GM12878 (cell line): ENCODE data around the gene SH2B2. TPM values are rescaled to one million over a fixed set of nuclear protein-coding genes. Genes with fewer than 3 reads are reported as not detected.

Source experiments
- ATAC-seq: fragments of 200-7000 bp; cut with Tn5 transposase; 3 replicates; pipeline ENCODE4 v1.9.1; 2020; ENCODE audit warnings: mild to moderate bottlenecking, moderate library complexity
- BruUV-seq: library from RNA; stranded (reverse); fragments of 400-500 nt; replicated peaks from 2 replicates; lab custom pipeline; 2021; lab: Mats Ljungman, UMichigan
- CTCF ChIA-PET: fragments of 300-600 bp; sonication (Branson Sonifier 250); formaldehyde crosslinking; extraction: SDS; loops from one replicate; lab custom pipeline; 2021; ENCODE audit warnings: inconsistent platforms; lab: Yijun Ruan, JAX
- POLR2A ChIA-PET: fragments of 350-600 bp; formaldehyde crosslinking; extraction: SDS; loops from one replicate; lab custom pipeline; 2021; ENCODE audit warnings: inconsistent platforms; lab: Charles Lee
- RAD21 ChIA-PET: fragments of 300-600 bp; sonication (Branson Sonifier 250); formaldehyde crosslinking; loops from one replicate; lab custom pipeline; 2023; ENCODE audit warnings: antibody characterized with exemption; ENCODE audit not compliant: unreplicated experiment; lab: Charles Lee
- SMC1A ChIA-PET: fragments of 300-600 bp; sonication (Branson Sonifier 250); formaldehyde crosslinking; loops from one replicate; lab custom pipeline; 2023; ENCODE audit not compliant: unreplicated experiment, uncharacterized antibody; lab: Charles Lee
- DNase-seq: peaks from one replicate; pipeline ENCODE4 v3.0.0-alpha.2; 2011; ENCODE audit warnings: low read depth, low spot score
- FAIRE-seq: peaks from 3 replicates; lab custom pipeline; 2011; peaks lifted over from hg19 to GRCh38; lab: Jason Lieb, UNC
- H2AFZ ChIP-seq: 2 replicates; pipeline ENCODE4 v1.6.0; 2011; ENCODE audit warnings: low read depth, low read length, control low read depth; ENCODE audit not compliant: control insufficient read depth
- H3K27ac ChIP-seq: 2 replicates; pipeline ENCODE4 v1.5.1; 2011; ENCODE audit warnings: control low read depth; ENCODE audit not compliant: control insufficient read depth, insufficient read depth
- H3K27me3 ChIP-seq, 2 experiments: replicated peaks in 1 of 2; 2 replicates each; pipeline versions ENCODE4 v1.6.0 to v1.6.1; 2011; ENCODE audit warnings: low read length in 1 of 2; ENCODE audit not compliant: control insufficient read depth in 2 of 2, insufficient read depth in 2 of 2
- H3K36me3 ChIP-seq, 2 experiments: 2 replicates each; pipeline ENCODE4 v1.5.1; 2011; ENCODE audit warnings: low read length in 1 of 2; ENCODE audit not compliant: control insufficient read depth in 2 of 2, insufficient read depth in 2 of 2
- H3K4me1 ChIP-seq: 2 replicates; pipeline ENCODE4 v1.6.1; 2011; ENCODE audit warnings: mild to moderate bottlenecking, low read length, moderate library complexity, mixed read lengths; ENCODE audit not compliant: control insufficient read depth, insufficient read depth
- H3K4me2 ChIP-seq: 2 replicates; pipeline ENCODE4 v1.6.0; 2011; ENCODE audit warnings: control low read depth; ENCODE audit not compliant: control insufficient read depth, insufficient read depth
- H3K4me3 ChIP-seq: fragments of 200-600 bp; sonication (generic); 2 replicates; pipeline ENCODE4 v1.5.1; 2016
- H3K79me2 ChIP-seq: 2 replicates; pipeline ENCODE4 v1.6.0; 2011; ENCODE audit warnings: low read length; ENCODE audit not compliant: control insufficient read depth, insufficient read depth
- H3K9ac ChIP-seq: 2 replicates; pipeline ENCODE4 v1.8.0; 2011; ENCODE audit warnings: low read length, control low read depth, mixed read lengths; ENCODE audit not compliant: control insufficient read depth, insufficient read depth
- H3K9me3 ChIP-seq: replicated peaks from 3 replicates; pipeline ENCODE4 v1.5.1; 2011; ENCODE audit warnings: mild to moderate bottlenecking, low read length; ENCODE audit not compliant: control insufficient read depth, insufficient read depth
- H4K20me1 ChIP-seq: 2 replicates; pipeline ENCODE4 v1.6.0; 2011; ENCODE audit not compliant: control insufficient read depth, insufficient read depth
- CBFB ChIP-seq: IDR thresholded peaks from 2 replicates; pipeline ENCODE4 v1.6.1; 2016; ENCODE audit warnings: antibody characterized with exemption, low read depth
- CHD2 ChIP-seq: IDR thresholded peaks from 2 replicates; pipeline ENCODE4 v1.6.1; 2011; ENCODE audit warnings: low read depth, low read length, improper control_type of control experiment, borderline replicate concordance
- ESRRA ChIP-seq: IDR thresholded peaks from 2 replicates; pipeline ENCODE4 v1.6.1; 2012; ENCODE audit warnings: mild to moderate bottlenecking, low read length, improper control_type of control experiment
- MEF2B ChIP-seq: fragments of 450-650 bp; IDR thresholded peaks from 2 replicates; pipeline ENCODE4 v1.6.1; 2018; ENCODE audit warnings: mild to moderate bottlenecking, moderate library complexity; ENCODE audit not compliant: partially characterized antibody, poor library complexity, severe bottlenecking
- NR2C2 ChIP-seq: IDR thresholded peaks from 2 replicates; pipeline ENCODE4 v1.6.1; 2011; ENCODE audit warnings: borderline replicate concordance, low read depth; ENCODE audit not compliant: control insufficient read depth, insufficient read length
- PAX8 ChIP-seq: fragments of 450-650 bp; IDR thresholded peaks from 2 replicates; pipeline ENCODE4 v1.6.1; 2017; ENCODE audit warnings: mild to moderate bottlenecking, moderate library complexity
- RBBP5 ChIP-seq: fragments of 200-600 bp; sonication (generic); conservative IDR thresholded peaks from 2 replicates; pipeline ENCODE4 v1.6.1; 2016
- SMAD1 ChIP-seq: fragments of 450-650 bp; IDR thresholded peaks from 2 replicates; pipeline ENCODE4 v1.6.1; 2018; ENCODE audit warnings: mild to moderate bottlenecking, low read depth; ENCODE audit not compliant: partially characterized antibody
- SREBF1 ChIP-seq: IDR thresholded peaks from 2 replicates; pipeline ENCODE4 v1.6.1; 2012; ENCODE audit warnings: mild to moderate bottlenecking, low read length
- WRNIP1 ChIP-seq: IDR thresholded peaks from 2 replicates; pipeline ENCODE4 v1.6.1; 2011; ENCODE audit warnings: low read depth, low read length, improper control_type of control experiment, borderline replicate concordance
- ZNF24 ChIP-seq: fragments of 450-650 bp; IDR thresholded peaks from 2 replicates; pipeline ENCODE4 v1.6.1; 2017; ENCODE audit warnings: antibody characterized with exemption, mild to moderate bottlenecking
- WGBS: methylation state at CpG from one replicate; pipeline ENCODE4 v1.1.6; 2016; ENCODE audit warnings: low lambda C conversion rate; ENCODE audit not compliant: insufficient replicate concordance, insufficient coverage; ENCODE audit errors: missing lambda C conversion rate; 5-methylcytosine and 5-hydroxymethylcytosine counted together
- in situ Hi-C: fragments of 300-500 bp; cut with MboI; formaldehyde crosslinking; loops from 9 replicates; pipeline ENCODE4 v1.14.3; 2018; ENCODE audit warnings: mixed read lengths
- intact Hi-C: fragments of 100-400 bp; cut with micrococcal nuclease; formaldehyde crosslinking; loops from one replicate; pipeline ENCODE4 v1.14.2; 2022; ENCODE audit not compliant: unreplicated experiment
- polyA plus RNA-seq, 11 experiments: library from polyadenylated mRNA; depleted of rRNA in 4 of 11; unstranded in 6 of 11; stranded (reverse) in 5 of 11; fragments of >200 nt; fragmentation: Nextera tagmentation in 4 of 11; fragmentation: Illumina TruSeq in 1 of 11; extraction: Ambion mirVana in 4 of 11; extraction: Trizol in 1 of 11; gene quantifications; 1 replicate in 1 of 11; 2 replicates in 10 of 11; pipeline versions ENCODE4 v1.2.1 to v1.2.3, GENCODE V29; 2011 to 2016; ENCODE audit warnings: inconsistent platforms in 2 of 11, missing spikeins in 2 of 11, low read depth in 1 of 11
- total RNA-seq, 4 experiments: library from RNA; depleted of rRNA in 3 of 4; stranded (reverse); fragments of >200 nt in 3 of 4; fragmentation: Illumina TruSeq in 1 of 4; extraction: Trizol in 1 of 4; gene quantifications; 2 replicates each; pipeline versions ENCODE4 v1.2.1 to v1.2.3, GENCODE V29; 2013 to 2021
- TF ChIP-seq, protein P1 (sequence below): IDR thresholded peaks from 2 replicates; pipeline ENCODE4 v1.6.1; 2011; ENCODE audit warnings: mild to moderate bottlenecking, low read depth, low read length, moderate library complexity; ENCODE audit not compliant: insufficient replicate concordance

Gene SH2B2
- total and polyA plus RNA-seq, 10 of the 15 experiments (the other 5 are each of a cell fraction or from before 2014, with no cell fraction given) = 0.13 to 55.1 (median 7.4) TPM; not detected in 1

DNA sequence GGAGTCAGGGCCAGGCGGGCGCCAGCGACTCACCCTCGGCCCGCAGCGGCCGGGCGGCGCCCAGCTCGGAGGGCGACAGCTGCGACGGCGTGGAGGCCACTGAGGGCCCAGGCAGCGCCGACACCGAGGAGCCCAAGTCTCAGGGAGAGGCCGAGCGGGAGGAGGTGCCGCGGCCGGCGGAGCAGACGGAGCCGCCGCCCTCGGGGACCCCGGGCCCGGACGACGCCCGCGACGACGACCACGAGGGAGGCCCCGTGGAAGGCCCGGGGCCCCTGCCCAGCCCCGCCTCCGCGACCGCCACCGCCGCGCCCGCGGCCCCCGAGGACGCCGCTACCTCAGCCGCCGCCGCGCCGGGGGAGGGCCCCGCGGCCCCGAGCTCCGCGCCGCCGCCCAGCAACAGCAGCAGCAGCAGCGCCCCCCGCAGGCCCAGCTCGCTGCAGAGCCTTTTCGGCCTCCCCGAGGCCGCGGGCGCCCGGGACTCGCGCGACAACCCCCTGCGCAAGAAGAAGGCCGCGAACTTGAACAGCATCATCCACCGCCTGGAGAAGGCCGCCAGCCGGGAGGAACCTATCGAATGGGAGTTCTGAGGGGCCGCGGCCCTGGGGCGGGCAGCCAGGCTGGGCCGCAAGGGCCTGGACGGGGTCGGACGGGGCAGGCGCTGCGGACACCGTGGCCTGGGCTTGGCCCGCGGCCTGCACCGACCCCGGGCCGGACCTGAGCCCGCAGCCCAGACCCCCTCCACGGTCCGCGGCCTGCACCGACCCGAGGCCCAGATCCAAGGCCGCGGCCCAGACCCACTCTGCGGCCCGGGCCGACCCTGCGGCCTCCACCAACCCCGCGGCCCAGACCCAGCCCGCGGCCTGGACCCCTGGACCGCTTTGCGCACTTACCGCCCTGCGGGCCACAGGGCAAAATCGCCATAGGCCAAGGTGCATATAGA lies 37.9 kb upstream of the SH2B2 start:
- Histone ChIP-seq H3K9ac (no peak overlapping the region), H3K9me3 (no peaks in the 10 kb centered on the region), H3K36me3 (peaks cover 2 to 12% of the 10 kb centered on the region in 2 experiments), H4K20me1 (no peaks in the 10 kb centered on the region), H3K79me2 (no peaks in the 10 kb centered on the region), H3K27ac (no peak overlapping the region), H3K4me1 (no peaks in the 10 kb centered on the region), H2AFZ (no peak overlapping the region), H3K4me2 (no peak overlapping the region), H3K27me3 (no peaks in the 10 kb centered on the region), H3K4me3 (no peak overlapping the region)
- TF ChIP-seq CBFB (no peak), CHD2 (no peak), WRNIP1 (no peak), MEF2B (no peak), SREBF1 (no peak), SMAD1 (no peak), ZNF24 (no peak), NR2C2 (no peak), PAX8 (no peak), RBBP5 (no peak), ESRRA (no peak)
- TF ChIP-seq, protein P1, sequence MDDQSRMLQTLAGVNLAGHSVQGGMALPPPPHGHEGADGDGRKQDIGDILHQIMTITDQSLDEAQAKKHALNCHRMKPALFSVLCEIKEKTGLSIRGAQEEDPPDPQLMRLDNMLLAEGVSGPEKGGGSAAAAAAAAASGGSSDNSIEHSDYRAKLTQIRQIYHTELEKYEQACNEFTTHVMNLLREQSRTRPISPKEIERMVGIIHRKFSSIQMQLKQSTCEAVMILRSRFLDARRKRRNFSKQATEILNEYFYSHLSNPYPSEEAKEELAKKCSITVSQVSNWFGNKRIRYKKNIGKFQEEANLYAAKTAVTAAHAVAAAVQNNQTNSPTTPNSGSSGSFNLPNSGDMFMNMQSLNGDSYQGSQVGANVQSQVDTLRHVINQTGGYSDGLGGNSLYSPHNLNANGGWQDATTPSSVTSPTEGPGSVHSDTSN = no peak
- ChIA-PET POLR2A (no interaction called here), CTCF (no interaction called here), RAD21 (no interaction called here), SMC1A (interaction anchor here (1.0 kb wide), 1 partner anchor 72 kb away, joined by 3 read pairs; no protein-coding TSS in a partner anchor)
- in situ Hi-C loops = no loop called here
- intact Hi-C loops = no loop called here
- no peak for FAIRE-seq
- no peak for DNase-seq
- WGBS = 98% methylated on average over 44 of the region's 117 CpGs
- no peak for ATAC-seq
- BruUV-seq = no TSS peak
